ENCODE measurements around the gene CBX4. TPM values are rescaled to one million over a fixed set of nuclear protein-coding genes. Genes with fewer than 3 reads are reported as not detected.

CBX4 gene
- total and polyA plus RNA-seq, 2 of the 13 experiments (the other 11 are each of a cell fraction or from before 2014, with no cell fraction given), result 25.8 to 50.8 TPM

DNA sequence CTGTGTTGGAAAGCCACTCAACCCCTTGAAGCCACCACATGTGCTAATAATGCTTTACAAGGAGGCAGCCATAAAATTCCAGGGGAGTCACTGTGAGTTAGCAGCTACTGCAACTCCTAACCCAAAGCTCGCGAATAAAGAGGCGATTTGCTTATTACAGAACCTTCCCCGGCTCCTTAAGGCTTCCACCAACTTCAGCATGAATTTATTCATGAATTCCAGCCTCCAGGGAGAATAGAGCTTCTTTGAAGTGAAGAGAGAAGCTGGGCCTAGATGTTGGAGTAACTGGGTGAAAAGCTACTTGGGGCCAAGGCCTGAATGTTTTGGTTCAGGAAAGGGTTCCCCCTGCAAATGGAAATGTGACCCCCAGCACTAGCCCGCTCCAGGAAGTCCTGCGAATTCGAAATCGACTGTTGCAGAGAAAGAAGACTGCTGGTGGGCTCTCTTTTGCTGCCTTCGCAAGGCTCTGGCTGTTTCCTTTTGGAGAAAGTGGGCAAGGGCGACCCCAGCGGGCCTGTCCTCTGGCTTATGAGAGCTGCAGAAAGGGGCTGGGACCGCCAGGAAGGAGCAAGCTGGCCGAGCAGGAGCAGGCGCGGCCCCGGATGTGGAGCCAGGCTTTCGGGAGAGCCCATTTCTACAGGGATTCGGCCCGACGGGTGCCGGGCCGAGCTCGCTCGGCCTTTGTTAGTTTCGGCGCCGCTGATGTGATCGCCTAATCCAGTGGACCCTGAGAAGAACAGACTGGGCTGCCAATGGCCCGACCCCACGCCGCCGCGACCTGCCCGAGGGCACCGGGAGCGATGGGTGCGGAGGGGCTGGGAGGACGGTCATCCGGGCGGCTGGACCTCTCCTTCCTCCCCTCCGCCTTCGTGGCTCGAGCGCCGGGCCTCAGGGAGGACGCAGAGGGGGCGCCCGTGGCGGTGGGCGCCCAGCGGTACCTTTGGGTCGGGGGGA, 50.0 kb downstream of the CBX4 start (continued):
- TF ChIP-seq GABPA (IDR thresholded peaks at IDR 0.05; ENCODE audit: low read depth, low read length) (no peak), GABPA (CRISPR knock-in tag; IDR thresholded peaks at IDR 0.05; ENCODE audit: low read depth) (no peak), STAG1 (CRISPR knock-in tag; IDR thresholded peaks at IDR 0.05) (peak; percentile 72), ZNF292 (CRISPR knock-in tag; IDR thresholded peaks at IDR 0.05; ENCODE audit: borderline replicate concordance, low read depth) (no peak), CHD4 (IDR thresholded peaks at IDR 0.05; ENCODE audit: borderline replicate concordance, low read length) (no peak), ZNF225 (CRISPR knock-in tag; IDR thresholded peaks at IDR 0.05) (no peak), ZBTB3 (CRISPR knock-in tag; IDR thresholded peaks at IDR 0.05; ENCODE audit: borderline replicate concordance, low read depth) (no peak), FOXM1 (CRISPR knock-in tag; IDR thresholded peaks at IDR 0.05) (no peak), ZNF703 (CRISPR knock-in tag; IDR thresholded peaks at IDR 0.05; ENCODE audit: borderline replicate concordance) (no peak), XRCC5 (optimal IDR thresholded peaks at IDR 0.05; ENCODE audit: low read length) (no peak), MTF2 (CRISPR knock-in tag; IDR thresholded peaks at IDR 0.05; ENCODE audit: borderline replicate concordance) (no peak), THAP11 (CRISPR knock-in tag; IDR thresholded peaks at IDR 0.05) (no peak), TBL1XR1 (IDR thresholded peaks at IDR 0.05; ENCODE audit: borderline replicate concordance, low read length, partially characterized antibody) (no peak), RORA (CRISPR knock-in tag; IDR thresholded peaks at IDR 0.05) (no peak), KLF12 (CRISPR knock-in tag; IDR thresholded peaks at IDR 0.05; ENCODE audit: borderline replicate concordance) (no peak), NFRKB (IDR thresholded peaks at IDR 0.05) (no peak), ZNF766 (CRISPR knock-in tag; IDR thresholded peaks at IDR 0.05; ENCODE audit: borderline replicate concordance) (no peak), ELF1 (CRISPR knock-in tag; IDR thresholded peaks at IDR 0.05) (no peak; the same call in 1 of the 2 replicates), ZNF496 (CRISPR knock-in tag; IDR thresholded peaks at IDR 0.05; ENCODE audit: insufficient replicate concordance) (no peak), HNRNPK (IDR thresholded peaks at IDR 0.05; ENCODE audit: low read depth, low read length, poor library complexity, severe bottlenecking) (no peak)
- TF ChIP-seq, protein P1, sequence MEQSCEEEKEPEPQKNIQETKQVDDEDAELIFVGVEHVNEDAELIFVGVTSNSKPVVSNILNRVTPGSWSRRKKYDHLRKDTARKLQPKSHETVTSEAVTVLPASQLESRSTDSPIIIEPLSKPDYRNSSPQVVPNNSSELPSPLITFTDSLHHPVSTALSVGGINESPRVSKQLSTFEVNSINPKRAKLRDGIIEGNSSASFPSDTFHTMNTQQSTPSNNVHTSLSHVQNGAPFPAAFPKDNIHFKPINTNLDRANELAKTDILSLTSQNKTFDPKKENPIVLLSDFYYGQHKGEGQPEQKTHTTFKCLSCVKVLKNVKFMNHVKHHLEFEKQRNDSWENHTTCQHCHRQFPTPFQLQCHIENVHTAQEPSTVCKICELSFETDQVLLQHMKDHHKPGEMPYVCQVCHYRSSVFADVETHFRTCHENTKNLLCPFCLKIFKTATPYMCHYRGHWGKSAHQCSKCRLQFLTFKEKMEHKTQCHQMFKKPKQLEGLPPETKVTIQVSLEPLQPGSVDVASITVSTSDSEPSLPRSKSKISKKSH (CRISPR knock-in tag; IDR thresholded peaks at IDR 0.05; ENCODE audit: borderline replicate concordance), result no peak
- TF ChIP-seq, protein P2, sequence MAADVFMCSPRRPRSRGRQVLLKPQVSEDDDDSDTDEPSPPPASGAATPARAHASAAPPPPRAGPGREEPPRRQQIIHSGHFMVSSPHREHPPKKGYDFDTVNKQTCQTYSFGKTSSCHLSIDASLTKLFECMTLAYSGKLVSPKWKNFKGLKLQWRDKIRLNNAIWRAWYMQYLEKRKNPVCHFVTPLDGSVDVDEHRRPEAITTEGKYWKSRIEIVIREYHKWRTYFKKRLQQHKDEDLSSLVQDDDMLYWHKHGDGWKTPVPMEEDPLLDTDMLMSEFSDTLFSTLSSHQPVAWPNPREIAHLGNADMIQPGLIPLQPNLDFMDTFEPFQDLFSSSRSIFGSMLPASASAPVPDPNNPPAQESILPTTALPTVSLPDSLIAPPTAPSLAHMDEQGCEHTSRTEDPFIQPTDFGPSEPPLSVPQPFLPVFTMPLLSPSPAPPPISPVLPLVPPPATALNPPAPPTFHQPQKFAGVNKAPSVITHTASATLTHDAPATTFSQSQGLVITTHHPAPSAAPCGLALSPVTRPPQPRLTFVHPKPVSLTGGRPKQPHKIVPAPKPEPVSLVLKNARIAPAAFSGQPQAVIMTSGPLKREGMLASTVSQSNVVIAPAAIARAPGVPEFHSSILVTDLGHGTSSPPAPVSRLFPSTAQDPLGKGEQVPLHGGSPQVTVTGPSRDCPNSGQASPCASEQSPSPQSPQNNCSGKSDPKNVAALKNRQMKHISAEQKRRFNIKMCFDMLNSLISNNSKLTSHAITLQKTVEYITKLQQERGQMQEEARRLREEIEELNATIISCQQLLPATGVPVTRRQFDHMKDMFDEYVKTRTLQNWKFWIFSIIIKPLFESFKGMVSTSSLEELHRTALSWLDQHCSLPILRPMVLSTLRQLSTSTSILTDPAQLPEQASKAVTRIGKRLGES (CRISPR knock-in tag; IDR thresholded peaks at IDR 0.05; ENCODE audit: borderline replicate concordance), result no peak
